HCT116 (cell line): ENCODE results near the gene SNX10. TPM values are rescaled to one million over a fixed set of nuclear protein-coding genes. Genes with fewer than 3 reads are reported as not detected.

Experiments
- ATAC-seq: fragments of 200-7000 bp; cut with Tn5 transposase; 2 replicates; pipeline ENCODE4 v1.9.1; 2020; ENCODE audit warnings: mild to moderate bottlenecking, moderate library complexity
- BruUV-seq: library from RNA; stranded (reverse); fragments of 400-500 nt; replicated peaks from 2 replicates; lab custom pipeline; 2021; lab: Mats Ljungman, UMichigan
- CTCF ChIA-PET: fragments of 300-600 bp; sonication (Branson Sonifier 250); formaldehyde crosslinking; loops from one replicate; lab custom pipeline; 2021; ENCODE audit warnings: antibody characterized with exemption; lab: Charles Lee
- POLR2A ChIA-PET: fragments of 300-600, 350-600 bp; sonication (Branson Sonifier 250); formaldehyde crosslinking; loops from one replicate; lab custom pipeline; 2021; ENCODE audit warnings: antibody characterized with exemption; lab: Charles Lee
- RAD21 ChIA-PET, 2 experiments: fragments of 300-600 bp; sonication (Branson Sonifier 250); formaldehyde crosslinking; loops; one replicate each; lab custom pipeline; 2023; ENCODE audit warnings: low total read pairs in 2 of 2; ENCODE audit not compliant: uncharacterized antibody in 2 of 2, unreplicated experiment in 2 of 2, low non-redundant PET in 1 of 2; lab: Charles Lee
- DNase-seq: peaks from one replicate; pipeline ENCODE4 v3.0.0-alpha.2; 2010; ENCODE audit warnings: low read depth, low spot score
- H2AFZ ChIP-seq: fragments of 200-600 bp; shearing (Covaris generic), sonication (generic); 2 replicates; pipeline ENCODE4 v1.6.1; 2017; ENCODE audit warnings: low read depth, mixed run types, mixed read lengths, antibody characterized with exemption, low read length; ENCODE audit not compliant: poor library complexity, severe bottlenecking
- H3K27ac ChIP-seq: 2 replicates; pipeline ENCODE4 v1.5.1; 2012; ENCODE audit warnings: low read depth, low read length
- H3K27me3 ChIP-seq: fragments of 200-600 bp; sonication (generic); 2 replicates; pipeline ENCODE4 v1.6.1; 2016; ENCODE audit warnings: mixed run types, low read length, mixed read lengths; ENCODE audit not compliant: insufficient read depth
- H3K36me3 ChIP-seq, 2 experiments: fragments of 200-500 bp in 1 of 2; fragments of 200-600 bp in 1 of 2; sonication (Bioruptor generic) in 1 of 2; sonication (generic) in 1 of 2; 2 replicates each; pipeline versions ENCODE4 v1.5.1 to v1.6.1; 2014 to 2016; ENCODE audit warnings: low read length in 2 of 2, inconsistent platforms in 1 of 2, mixed read lengths in 1 of 2, mixed run types in 1 of 2; ENCODE audit not compliant: insufficient read depth in 2 of 2, control insufficient read depth in 1 of 2
- H3K4me1 ChIP-seq, 2 experiments: fragments of 200-600 bp in 1 of 2; sonication (generic) in 1 of 2; 2 replicates each; pipeline versions ENCODE4 v1.5.1 to v1.6.1; 2012 to 2017; ENCODE audit warnings: low read length in 2 of 2, inconsistent platforms in 1 of 2, mild to moderate bottlenecking in 1 of 2, mixed read lengths in 1 of 2, mixed run types in 1 of 2, moderate library complexity in 1 of 2; ENCODE audit not compliant: insufficient read depth in 2 of 2, control insufficient read depth in 1 of 2
- H3K4me2 ChIP-seq: fragments of 200-600 bp; sonication (generic); 2 replicates; pipeline ENCODE4 v1.6.1; 2017; ENCODE audit warnings: mixed run types, low read length, mixed read lengths
- H3K4me3 ChIP-seq, 2 experiments: fragments of 200-600 bp in 1 of 2; sonication (generic) in 1 of 2; replicated peaks in 1 of 2; 2 replicates each; pipeline ENCODE4 v1.5.1; 2011 to 2016; ENCODE audit warnings: low read length in 2 of 2, control low read depth in 1 of 2, low read depth in 1 of 2, mild to moderate bottlenecking in 1 of 2, mixed read lengths in 1 of 2, mixed run types in 1 of 2
- H3K79me2 ChIP-seq: fragments of 200-600 bp; sonication (generic); 2 replicates; pipeline ENCODE4 v1.6.1; 2017; ENCODE audit warnings: mild to moderate bottlenecking, mixed run types, low read length, moderate library complexity, mixed read lengths; ENCODE audit not compliant: insufficient read depth
- H3K9ac ChIP-seq: fragments of 200-600 bp; sonication (generic); 2 replicates; pipeline ENCODE4 v1.6.1; 2016; ENCODE audit warnings: low read length, mixed read lengths
- H3K9me2 ChIP-seq: fragments of 200-600 bp; sonication (generic), shearing (Covaris generic); 2 replicates; pipeline ENCODE4 v1.6.1; 2017; ENCODE audit warnings: mixed run types, mild to moderate bottlenecking, moderate library complexity; ENCODE audit not compliant: insufficient read depth
- H3K9me3 ChIP-seq, 2 experiments: fragments of 200-500 bp in 1 of 2; fragments of 200-600 bp in 1 of 2; sonication (Bioruptor generic) in 1 of 2; sonication (generic) in 1 of 2; 2 replicates each; pipeline ENCODE4 v1.6.1; 2014 to 2017; ENCODE audit warnings: low read length in 2 of 2, mixed read lengths in 2 of 2, inconsistent platforms in 1 of 2, low read depth in 1 of 2, mild to moderate bottlenecking in 1 of 2, mixed run types in 1 of 2, moderate library complexity in 1 of 2; ENCODE audit not compliant: control insufficient read depth in 1 of 2, insufficient read depth in 1 of 2
- H4K20me1 ChIP-seq: fragments of 200-600 bp; sonication (generic), shearing (Covaris generic); 2 replicates; pipeline ENCODE4 v1.6.1; 2017; ENCODE audit warnings: mixed run types, mild to moderate bottlenecking, moderate library complexity; ENCODE audit not compliant: insufficient read depth
- ATF3 ChIP-seq: IDR thresholded peaks from 2 replicates; pipeline ENCODE4 v1.6.1; 2012
- CEBPB ChIP-seq: IDR thresholded peaks from 2 replicates; pipeline ENCODE4 v1.6.1; 2012; ENCODE audit warnings: low read depth
- EZH2phosphoT487 ChIP-seq: fragments of 200-600 bp; IDR thresholded peaks from 2 replicates; pipeline ENCODE4 v1.6.1; 2018; ENCODE audit warnings: antibody characterized with exemption, borderline replicate concordance
- intact Hi-C: fragments of 100-400 bp; cut with micrococcal nuclease; formaldehyde crosslinking; loops from 2 replicates; pipeline ENCODE4 v1.10.0; 2022
- total RNA-seq: library from RNA; stranded (reverse); gene quantifications from one replicate; pipeline ENCODE4 v1.2.1, GENCODE V29; 2021; ENCODE audit not compliant: unreplicated experiment
- TF ChIP-seq, protein P1 (sequence below): IDR thresholded peaks from 2 replicates; pipeline ENCODE4 v1.6.1; 2011; ENCODE audit warnings: mild to moderate bottlenecking, low read length, moderate library complexity; ENCODE audit not compliant: insufficient replicate concordance; ENCODE audit errors: extremely low read depth
- TF ChIP-seq, protein P2 (sequence below), 3 experiments: fragments of 200-600 bp in 1 of 3; sonication (generic) in 1 of 3; IDR thresholded peaks in 2 of 3; conservative IDR thresholded peaks in 1 of 3; 2 replicates each; pipeline ENCODE4 v1.5.1; 2012 to 2017; ENCODE audit warnings: low read depth in 2 of 3, low read length in 2 of 3, antibody characterized with exemption in 1 of 3, borderline replicate concordance in 1 of 3, control low read depth in 1 of 3, mild to moderate bottlenecking in 1 of 3, mixed read lengths in 1 of 3, mixed run types in 1 of 3, moderate library complexity in 1 of 3; ENCODE audit not compliant: insufficient read depth in 1 of 3

SNX10 gene
- total RNA-seq, 1 experiment from 2014 or later, result 26.9 TPM

DNA sequence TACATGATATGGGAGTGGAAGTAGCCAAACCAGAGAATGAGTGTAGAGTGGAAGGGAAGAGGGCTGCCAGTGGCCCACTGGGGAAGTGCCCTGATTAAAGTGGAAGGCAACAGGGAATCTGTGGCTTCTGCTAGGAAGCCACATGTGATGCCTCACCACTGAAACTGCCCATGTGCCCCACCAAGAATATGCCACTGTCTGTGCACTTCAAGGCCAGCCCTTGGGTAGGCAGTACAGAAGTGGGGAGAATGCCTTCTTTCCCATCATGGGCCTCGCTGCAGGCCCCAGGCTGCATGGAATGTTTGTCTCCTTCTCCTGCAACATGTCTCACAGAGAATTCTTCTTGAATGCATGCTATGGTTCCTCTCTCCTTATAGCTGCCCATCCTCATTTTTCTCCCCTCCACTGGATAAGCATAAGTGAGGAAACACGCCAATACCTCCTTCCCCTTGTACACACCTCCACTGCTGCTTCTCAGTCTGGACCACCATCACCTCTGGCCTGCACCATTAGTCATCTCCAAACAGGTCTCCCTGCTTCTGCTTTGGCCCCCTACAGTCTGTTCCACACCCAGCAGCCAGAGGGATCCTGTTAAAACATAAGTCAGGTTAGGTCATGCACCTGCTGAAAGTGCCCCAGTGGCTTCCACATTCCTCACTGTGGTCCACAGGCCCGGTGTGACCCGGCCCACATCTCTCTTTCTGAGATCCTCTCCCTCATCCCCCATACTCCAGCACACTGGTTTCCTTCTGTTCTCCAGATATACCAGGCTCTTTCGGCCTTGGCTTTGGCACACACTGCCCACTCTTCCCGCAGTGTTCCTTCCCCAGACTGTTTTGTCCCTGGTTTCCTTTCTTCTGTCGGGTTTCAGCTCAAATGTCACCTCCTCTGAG, 37.1 kb downstream of the SNX10 start:
- Histone ChIP-seq H3K9ac (no peak overlapping the region), H3K4me1 (no peaks in the 10 kb centered on the region; a peak in 1 of 4 replicates), H3K79me2 (no peaks in the 10 kb centered on the region), H3K4me3 (no peak overlapping the region), H3K9me3 (no peaks in the 10 kb centered on the region), H3K27me3 (no peaks in the 10 kb centered on the region), H4K20me1 (no peaks in the 10 kb centered on the region), H3K4me2 (no peak overlapping the region), H3K27ac (no peak overlapping the region), H3K9me2 (no peaks in the 10 kb centered on the region), H3K36me3 (no peaks in the 10 kb centered on the region), H2AFZ (no peak overlapping the region)
- CTCF ChIA-PET, result no interaction called here
- peak; percentile 63; the same call in 1 of the 2 replicates for ATAC-seq
- intact Hi-C loops, result no loop called here
- BruUV-seq, result no TSS peak
- DNase-seq, result no peak
- TF ChIP-seq, protein P1, sequence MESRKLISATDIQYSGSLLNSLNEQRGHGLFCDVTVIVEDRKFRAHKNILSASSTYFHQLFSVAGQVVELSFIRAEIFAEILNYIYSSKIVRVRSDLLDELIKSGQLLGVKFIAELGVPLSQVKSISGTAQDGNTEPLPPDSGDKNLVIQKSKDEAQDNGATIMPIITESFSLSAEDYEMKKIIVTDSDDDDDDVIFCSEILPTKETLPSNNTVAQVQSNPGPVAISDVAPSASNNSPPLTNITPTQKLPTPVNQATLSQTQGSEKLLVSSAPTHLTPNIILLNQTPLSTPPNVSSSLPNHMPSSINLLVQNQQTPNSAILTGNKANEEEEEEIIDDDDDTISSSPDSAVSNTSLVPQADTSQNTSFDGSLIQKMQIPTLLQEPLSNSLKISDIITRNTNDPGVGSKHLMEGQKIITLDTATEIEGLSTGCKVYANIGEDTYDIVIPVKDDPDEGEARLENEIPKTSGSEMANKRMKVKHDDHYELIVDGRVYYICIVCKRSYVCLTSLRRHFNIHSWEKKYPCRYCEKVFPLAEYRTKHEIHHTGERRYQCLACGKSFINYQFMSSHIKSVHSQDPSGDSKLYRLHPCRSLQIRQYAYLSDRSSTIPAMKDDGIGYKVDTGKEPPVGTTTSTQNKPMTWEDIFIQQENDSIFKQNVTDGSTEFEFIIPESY, result no peak
- TF ChIP-seq, protein P2, sequence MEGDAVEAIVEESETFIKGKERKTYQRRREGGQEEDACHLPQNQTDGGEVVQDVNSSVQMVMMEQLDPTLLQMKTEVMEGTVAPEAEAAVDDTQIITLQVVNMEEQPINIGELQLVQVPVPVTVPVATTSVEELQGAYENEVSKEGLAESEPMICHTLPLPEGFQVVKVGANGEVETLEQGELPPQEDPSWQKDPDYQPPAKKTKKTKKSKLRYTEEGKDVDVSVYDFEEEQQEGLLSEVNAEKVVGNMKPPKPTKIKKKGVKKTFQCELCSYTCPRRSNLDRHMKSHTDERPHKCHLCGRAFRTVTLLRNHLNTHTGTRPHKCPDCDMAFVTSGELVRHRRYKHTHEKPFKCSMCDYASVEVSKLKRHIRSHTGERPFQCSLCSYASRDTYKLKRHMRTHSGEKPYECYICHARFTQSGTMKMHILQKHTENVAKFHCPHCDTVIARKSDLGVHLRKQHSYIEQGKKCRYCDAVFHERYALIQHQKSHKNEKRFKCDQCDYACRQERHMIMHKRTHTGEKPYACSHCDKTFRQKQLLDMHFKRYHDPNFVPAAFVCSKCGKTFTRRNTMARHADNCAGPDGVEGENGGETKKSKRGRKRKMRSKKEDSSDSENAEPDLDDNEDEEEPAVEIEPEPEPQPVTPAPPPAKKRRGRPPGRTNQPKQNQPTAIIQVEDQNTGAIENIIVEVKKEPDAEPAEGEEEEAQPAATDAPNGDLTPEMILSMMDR (IDR thresholded peaks at IDR 0.05 in 2 of 3, conservative IDR thresholded peaks at IDR 0.05 in 1 of 3; ENCODE audit: borderline replicate concordance in 1 of 3, insufficient read depth in 1 of 3, low read depth in 2 of 3, low read length in 2 of 3), result 0 out of 6 replicates have a peak, but pooled peaks of 1 of the 3 experiments have one; percentile 13
- TF ChIP-seq EZH2phosphoT487 (no peak), ATF3 (no peak), CEBPB (no peak)
- POLR2A ChIA-PET, result no interaction called here
- RAD21 ChIA-PET, result no interaction called here
